ENCODE measurements around the gene JAZF1. TPM values are rescaled to one million over a fixed set of nuclear protein-coding genes. Genes with fewer than 3 reads are reported as not detected.

The JAZF1 gene
- total and polyA plus RNA-seq, 2 experiments from 2014 or later: 13.8 to 19.6 TPM

- 0 out of 2 replicates have a peak, but pooled peaks cover 6% of the 10 kb centered on the region for H3F3A ChIP-seq (ENCODE audit: insufficient read depth)
- no peak overlapping the region for H2AFZ ChIP-seq
- H3K4me3 ChIP-seq: no peak overlapping the region
- no peak overlapping the region for H3K27ac ChIP-seq
- 0 out of 2 replicates have a peak, but pooled peaks cover 4% of the 10 kb centered on the region for H4K20me1 ChIP-seq (ENCODE audit: insufficient read depth)
- no peak for TF ChIP-seq EZH2phosphoT487 (IDR thresholded peaks at IDR 0.05; ENCODE audit: insufficient read depth, low read depth)
- TF ChIP-seq EZH2 (IDR thresholded peaks at IDR 0.05; ENCODE audit: insufficient read depth, poor library complexity, severe bottlenecking): no peak
- no peak for DNase-seq
- peaks cover 14% of the 10 kb centered on the region for H3K4me1 ChIP-seq (ENCODE audit: insufficient read depth)
- no peaks in the 10 kb centered on the region for H3K27me3 ChIP-seq (replicated peaks; ENCODE audit: insufficient read depth)
- in situ Hi-C loops (cut with MboI): no loop called here
- no peak overlapping the region for H3K4me2 ChIP-seq (ENCODE audit: unreplicated experiment)
- H3K79me2 ChIP-seq (ENCODE audit: insufficient read depth): peaks cover 54% of the 10 kb centered on the region
- 88 to 93% methylated on average over 8 of the region's 8 CpGs for WGBS, 2 experiments (ENCODE audit: low coverage in 1 of 2, low lambda C conversion rate in 2 of 2, missing lambda C conversion rate in 2 of 2)
- no peaks in the 10 kb centered on the region for H3K9me3 ChIP-seq (ENCODE audit: low read depth)
- H3K9me2 ChIP-seq (ENCODE audit: insufficient read depth): no peaks in the 10 kb centered on the region
- H3K36me3 ChIP-seq (ENCODE audit: low read depth): no peaks in the 10 kb centered on the region
- no peak overlapping the region for H3K9ac ChIP-seq
These were observed 43.7 kb downstream of the JAZF1 start for GRCh38 chr7:28136885-28137284.

GRCh38 chr7:28136420-28136819, 44.2 kb downstream of the JAZF1 start:
- Histone ChIP-seq H3K9me3 (ENCODE audit: low read depth) (no peaks in the 10 kb centered on the region), H3F3A (ENCODE audit: insufficient read depth) (0 out of 2 replicates have a peak, but pooled peaks cover 6% of the 10 kb centered on the region), H3K27me3 (replicated peaks; ENCODE audit: insufficient read depth) (no peaks in the 10 kb centered on the region), H3K4me2 (ENCODE audit: unreplicated experiment) (no peak overlapping the region), H3K9me2 (ENCODE audit: insufficient read depth) (no peaks in the 10 kb centered on the region), H3K4me3 (no peak overlapping the region), H3K27ac (no peak overlapping the region), H3K9ac (no peak overlapping the region), H3K4me1 (ENCODE audit: insufficient read depth) (peaks cover 14% of the 10 kb centered on the region), H3K79me2 (ENCODE audit: insufficient read depth) (peaks cover 57% of the 10 kb centered on the region), H4K20me1 (ENCODE audit: insufficient read depth) (0 out of 2 replicates have a peak, but pooled peaks cover 4% of the 10 kb centered on the region), H2AFZ (no peak overlapping the region), H3K36me3 (ENCODE audit: low read depth) (no peaks in the 10 kb centered on the region)
- TF ChIP-seq EZH2 (IDR thresholded peaks at IDR 0.05; ENCODE audit: insufficient read depth, poor library complexity, severe bottlenecking) (no peak), EZH2phosphoT487 (IDR thresholded peaks at IDR 0.05; ENCODE audit: insufficient read depth, low read depth) (no peak)
- WGBS, 2 experiments (ENCODE audit: low coverage in 1 of 2, low lambda C conversion rate in 2 of 2, missing lambda C conversion rate in 2 of 2): 97 to 98% methylated on average over 3 of the region's 3 CpGs
- DNase-seq: no peak
- in situ Hi-C loops (cut with MboI): no loop called here

GRCh38 chr7:28135760-28136159, 44.8 kb downstream of the JAZF1 start:
- Histone ChIP-seq H3K27me3 (replicated peaks; ENCODE audit: insufficient read depth) (no peaks in the 10 kb centered on the region), H3K4me2 (ENCODE audit: unreplicated experiment) (no peak overlapping the region), H3K9ac (no peak overlapping the region), H3K4me3 (no peak overlapping the region), H3F3A (ENCODE audit: insufficient read depth) (no peaks in the 10 kb centered on the region), H3K79me2 (ENCODE audit: insufficient read depth) (peaks cover 57% of the 10 kb centered on the region), H2AFZ (no peak overlapping the region), H4K20me1 (ENCODE audit: insufficient read depth) (0 out of 2 replicates have a peak, but pooled peaks cover 4% of the 10 kb centered on the region), H3K27ac (no peak overlapping the region), H3K4me1 (ENCODE audit: insufficient read depth) (peaks cover 9% of the 10 kb centered on the region), H3K9me3 (ENCODE audit: low read depth) (no peaks in the 10 kb centered on the region), H3K9me2 (ENCODE audit: insufficient read depth) (no peaks in the 10 kb centered on the region), H3K36me3 (ENCODE audit: low read depth) (no peaks in the 10 kb centered on the region)
- in situ Hi-C loops (cut with MboI): no loop called here
- 31 to 38% methylated on average over 3 of the region's 3 CpGs for WGBS, 2 experiments (ENCODE audit: low coverage in 1 of 2, low lambda C conversion rate in 2 of 2, missing lambda C conversion rate in 2 of 2)
- DNase-seq: no peak
- TF ChIP-seq EZH2 (IDR thresholded peaks at IDR 0.05; ENCODE audit: insufficient read depth, poor library complexity, severe bottlenecking): no peak
- no peak for TF ChIP-seq EZH2phosphoT487 (IDR thresholded peaks at IDR 0.05; ENCODE audit: insufficient read depth, low read depth)

- Histone ChIP-seq H3K9me3 (ENCODE audit: low read depth) (no peaks in the 10 kb centered on the region), H3K9ac (no peak overlapping the region), H3K27me3 (replicated peaks; ENCODE audit: insufficient read depth) (no peaks in the 10 kb centered on the region), H3K36me3 (ENCODE audit: low read depth) (no peaks in the 10 kb centered on the region), H2AFZ (no peak overlapping the region), H3K4me1 (ENCODE audit: insufficient read depth) (peaks cover 11% of the 10 kb centered on the region), H3K9me2 (ENCODE audit: insufficient read depth) (no peaks in the 10 kb centered on the region), H3K4me2 (ENCODE audit: unreplicated experiment) (no peak overlapping the region), H3K79me2 (ENCODE audit: insufficient read depth) (peaks cover 57% of the 10 kb centered on the region), H3K4me3 (no peak overlapping the region), H3F3A (ENCODE audit: insufficient read depth) (no peaks in the 10 kb centered on the region), H4K20me1 (ENCODE audit: insufficient read depth) (0 out of 2 replicates have a peak, but pooled peaks cover 4% of the 10 kb centered on the region), H3K27ac (no peak overlapping the region)
- DNase-seq: no peak
- TF ChIP-seq EZH2 (IDR thresholded peaks at IDR 0.05; ENCODE audit: insufficient read depth, poor library complexity, severe bottlenecking) (no peak), EZH2phosphoT487 (IDR thresholded peaks at IDR 0.05; ENCODE audit: insufficient read depth, low read depth) (no peak)
- in situ Hi-C loops (cut with MboI): no loop called here
- WGBS, 2 experiments (ENCODE audit: low coverage in 1 of 2, low lambda C conversion rate in 2 of 2, missing lambda C conversion rate in 2 of 2): 41 to 43% methylated on average over 4 of the region's 4 CpGs
These were observed 45.3 kb downstream of the JAZF1 start for GRCh38 chr7:28135315-28135714.

All from GM23248 (cell line).